Embryonic facial prominence (tissue), 1 donor: ENCODE data around the gene SNTG2.

ENCODE experiments used
- DNase-seq: peaks from one replicate; pipeline ENCODE4 v3.0.0-alpha.2; 2016; ENCODE audit errors: extremely low spot score

SNTG2 gene

GRCh38 chr2:989781-990467 is 39.3 kb downstream of the SNTG2 start:
- DNase-seq: no peak

- DNase-seq: no peak
Measured at GRCh38 chr2:990970-991369, 40.3 kb downstream of the SNTG2 start.

GRCh38 chr2:1002350-1002749 is 51.7 kb downstream of the SNTG2 start:
- no peak for DNase-seq

GRCh38 chr2:1004398-1004797 is 53.7 kb downstream of the SNTG2 start:
- DNase-seq: no peak

- peak; percentile 20 for DNase-seq
Measured at GRCh38 chr2:1010415-1010930, 59.8 kb downstream of the SNTG2 start.

GRCh38 chr2:1011006-1011405 is 60.4 kb downstream of the SNTG2 start:
- no peak for DNase-seq

GRCh38 chr2:1011985-1012384 is 61.3 kb downstream of the SNTG2 start:
- DNase-seq: no peak

GRCh38 chr2:1014802-1015201 is 64.2 kb downstream of the SNTG2 start:
- no peak for DNase-seq

- DNase-seq: no peak
Measured at GRCh38 chr2:1016500-1016899, 65.9 kb downstream of the SNTG2 start.

GRCh38 chr2:1017827-1018226 is 67.2 kb downstream of the SNTG2 start:
- DNase-seq: no peak

GRCh38 chr2:1020206-1020605 is 69.6 kb downstream of the SNTG2 start:
- DNase-seq: no peak

- no peak for DNase-seq
Measured at GRCh38 chr2:1022178-1022577, 71.5 kb downstream of the SNTG2 start.

GRCh38 chr2:1024981-1025380 is 74.3 kb downstream of the SNTG2 start:
- no peak for DNase-seq

- no peak for DNase-seq
Measured at GRCh38 chr2:1026141-1026540, 75.5 kb downstream of the SNTG2 start.

GRCh38 chr2:1028831-1029230 is 78.2 kb downstream of the SNTG2 start:
- DNase-seq: no peak

GRCh38 chr2:1032030-1032429 is 81.4 kb downstream of the SNTG2 start:
- DNase-seq: no peak

- no peak for DNase-seq
Measured at GRCh38 chr2:1033069-1033468, 82.4 kb downstream of the SNTG2 start.

GRCh38 chr2:1037066-1037465 is 86.4 kb downstream of the SNTG2 start:
- no peak for DNase-seq

- no peak for DNase-seq
Measured at GRCh38 chr2:1039549-1039948, 88.9 kb downstream of the SNTG2 start.

GRCh38 chr2:1041012-1041805 is 90.6 kb downstream of the SNTG2 start:
- DNase-seq: no peak

GRCh38 chr2:1045109-1045508 is 94.5 kb downstream of the SNTG2 start:
- DNase-seq: no peak

GRCh38 chr2:1046067-1046466 is 95.4 kb downstream of the SNTG2 start:
- no peak for DNase-seq

- no peak for DNase-seq
Measured at GRCh38 chr2:1047485-1047884, 96.8 kb downstream of the SNTG2 start.
